GM19043 (cell line): ENCODE data around the gene BCKDK.

ENCODE experiments used
- ATAC-seq: cut with Tn5 transposase; IDR thresholded peaks from one replicate; pipeline ENCODE4 v1.9.1; 2021; ENCODE audit warnings: low read depth; ENCODE audit not compliant: unreplicated experiment

BCKDK gene

GRCh38 chr16:31117384-31118222 is 9.4 kb downstream of the BCKDK start, which contains the start of gene KAT8:
Gene KAT8 (plus strand): TSS chr16:31117664. CDS start chr16:31117682, 18 bp downstream.
- peak; percentile 83 for ATAC-seq

GRCh38 chr16:31118223-31119155 is 10.3 kb downstream of the BCKDK start:
- no peak for ATAC-seq

GRCh38 chr16:31120129-31120528 is 11.9 kb downstream of the BCKDK start:
- no peak for ATAC-seq

GRCh38 chr16:31125844-31126243 is 17.7 kb downstream of the BCKDK start:
- ATAC-seq = no peak

GRCh38 chr16:31127182-31127581 is 19.0 kb downstream of the BCKDK start:
- no peak for ATAC-seq

- ATAC-seq = no peak
Observed at GRCh38 chr16:31128711-31129567, 20.8 kb downstream of the BCKDK start.

GRCh38 chr16:31129568-31130335 is 21.6 kb downstream of the BCKDK start:
- no peak for ATAC-seq

- no peak for ATAC-seq
Observed at GRCh38 chr16:31130336-31130891, 22.2 kb downstream of the BCKDK start.

- no peak for ATAC-seq
Observed at GRCh38 chr16:31130899-31131298, 22.7 kb downstream of the BCKDK start.

- no peak for ATAC-seq
Observed at GRCh38 chr16:31131416-31131815, 23.2 kb downstream of the BCKDK start.

- ATAC-seq = no peak
Observed at GRCh38 chr16:31131841-31132271, 23.7 kb downstream of the BCKDK start.

- ATAC-seq = no peak
Observed at GRCh38 chr16:31132303-31132979, 24.3 kb downstream of the BCKDK start.

- ATAC-seq = no peak
Observed at GRCh38 chr16:31133046-31133501, 24.9 kb downstream of the BCKDK start.

GRCh38 chr16:31134091-31134571 is 25.9 kb downstream of the BCKDK start:
- ATAC-seq = no peak

- ATAC-seq = no peak
Observed at GRCh38 chr16:31134625-31135534, 26.7 kb downstream of the BCKDK start.

- ATAC-seq = no peak
Observed at GRCh38 chr16:31135535-31136286, 27.5 kb downstream of the BCKDK start, which contains the start of gene PRSS8. Gene PRSS8 (minus strand): TSS chr16:31135727. CDS start chr16:31135498, 229 bp downstream.

GRCh38 chr16:31136287-31136662 is 28.1 kb downstream of the BCKDK start:
- ATAC-seq = no peak
